IMR-90 (cell line): Measurements from ENCODE around the gene STOM. TPM values are rescaled to one million over a fixed set of nuclear protein-coding genes. Genes with fewer than 3 reads are reported as not detected.

ENCODE experiments used
- ATAC-seq: fragments of 200-7000 bp; cut with Tn5 transposase; 2 replicates; pipeline ENCODE4 v1.9.1; 2020; ENCODE audit warnings: low read depth, mild to moderate bottlenecking, moderate library complexity
- BruUV-seq: library from RNA; stranded (reverse); fragments of 400-500 nt; replicated peaks from 2 replicates; lab custom pipeline; 2021; lab: Mats Ljungman, UMichigan
- CTCF ChIA-PET: fragments of 300-600 bp; formaldehyde crosslinking; extraction: SDS; loops from one replicate; lab custom pipeline; 2021; ENCODE audit warnings: antibody characterized with exemption; lab: Yijun Ruan, JAX
- POLR2A ChIA-PET: fragments of 300-600 bp; sonication (Branson Sonifier 250); formaldehyde crosslinking; loops from one replicate; lab custom pipeline; 2022; ENCODE audit warnings: antibody characterized with exemption; ENCODE audit not compliant: unreplicated experiment; lab: Charles Lee
- DNase-seq: peaks from one replicate; pipeline ENCODE4 v3.0.0; 2013
- H2AFZ ChIP-seq: replicated peaks from 2 replicates; pipeline ENCODE3; 2013; ENCODE audit warnings: low read length, mild to moderate bottlenecking; ENCODE audit not compliant: poor library complexity
- H2AK5ac ChIP-seq: 2 replicates; pipeline ENCODE4 v1.6.1; 2013; ENCODE audit warnings: low read depth, low read length, inconsistent platforms
- H2AK9ac ChIP-seq: replicated peaks from 2 replicates; pipeline ENCODE3; 2013; ENCODE audit warnings: mild to moderate bottlenecking, low read depth, low read length, moderate library complexity; ENCODE audit not compliant: poor library complexity
- H2BK120ac ChIP-seq: 2 replicates; pipeline ENCODE4 v1.6.1; 2013; ENCODE audit warnings: low read depth, low read length, inconsistent platforms
- H2BK15ac ChIP-seq: 3 replicates; pipeline ENCODE4 v1.6.1; 2013; ENCODE audit warnings: low read depth, low read length, inconsistent platforms
- H2BK20ac ChIP-seq: 2 replicates; pipeline ENCODE4 v1.6.1; 2013; ENCODE audit warnings: low read depth, mild to moderate bottlenecking, inconsistent platforms, low read length, moderate library complexity
- H2BK5ac ChIP-seq: 2 replicates; pipeline ENCODE4 v1.6.1; 2013; ENCODE audit warnings: mild to moderate bottlenecking, low read depth, low read length, inconsistent platforms; ENCODE audit not compliant: poor library complexity, severe bottlenecking
- H3K14ac ChIP-seq: replicated peaks from 2 replicates; pipeline ENCODE4 v1.6.1; 2013; ENCODE audit warnings: low read depth, low read length, inconsistent platforms
- H3K18ac ChIP-seq: 2 replicates; pipeline ENCODE4 v1.6.1; 2013; ENCODE audit warnings: low read depth, low read length, control low read depth
- H3K23ac ChIP-seq: 2 replicates; pipeline ENCODE4 v1.6.1; 2013; ENCODE audit warnings: low read depth, low read length, inconsistent platforms
- H3K27ac ChIP-seq: 2 replicates; pipeline ENCODE4 v1.5.1; 2013; ENCODE audit warnings: mild to moderate bottlenecking, control low read depth, low read length; ENCODE audit not compliant: insufficient read depth
- H3K27me3 ChIP-seq: 2 replicates; pipeline ENCODE4 v1.6.1; 2013; ENCODE audit warnings: low read length; ENCODE audit not compliant: control insufficient read depth, insufficient read depth
- H3K36me3 ChIP-seq: 2 replicates; pipeline ENCODE4 v1.6.1; 2013; ENCODE audit warnings: low read length, mixed read lengths; ENCODE audit not compliant: control insufficient read depth, insufficient read depth
- H3K4ac ChIP-seq: 2 replicates; pipeline ENCODE4 v1.6.1; 2013; ENCODE audit warnings: low read depth, low read length, inconsistent platforms
- H3K4me1 ChIP-seq: 2 replicates; pipeline ENCODE4 v1.6.1; 2013; ENCODE audit warnings: low read length, mixed read lengths; ENCODE audit not compliant: control insufficient read depth, insufficient read depth
- H3K4me2 ChIP-seq: 2 replicates; pipeline ENCODE4 v1.6.1; 2013; ENCODE audit warnings: low read depth, mild to moderate bottlenecking, control low read depth, low read length, moderate library complexity
- H3K4me3 ChIP-seq: 2 replicates; pipeline ENCODE4 v1.5.1; 2013; ENCODE audit warnings: low read depth, mild to moderate bottlenecking, control low read depth, low read length, moderate library complexity; ENCODE audit not compliant: insufficient read depth
- H3K56ac ChIP-seq: 2 replicates; pipeline ENCODE4 v1.6.1; 2013; ENCODE audit warnings: low read length, inconsistent platforms; ENCODE audit not compliant: insufficient read depth; ENCODE audit errors: extremely low read depth
- H3K79me1 ChIP-seq, 2 experiments: 2 replicates each; pipeline ENCODE4 v1.6.1; 2013; ENCODE audit warnings: low read length in 2 of 2, inconsistent platforms in 1 of 2, low read depth in 1 of 2
- H3K9ac ChIP-seq: 2 replicates; pipeline ENCODE4 v1.6.1; 2013; ENCODE audit warnings: low read depth, low read length, control low read depth
- H3K9me1 ChIP-seq: 2 replicates; pipeline ENCODE4 v1.6.1; 2013; ENCODE audit warnings: low read length, inconsistent platforms; ENCODE audit not compliant: insufficient read depth
- H3K9me3 ChIP-seq: 2 replicates; pipeline ENCODE4 v1.6.1; 2013; ENCODE audit warnings: low read length; ENCODE audit not compliant: control insufficient read depth, insufficient read depth
- H4K20me1 ChIP-seq: 2 replicates; pipeline ENCODE4 v1.6.1; 2013; ENCODE audit warnings: low read length, inconsistent platforms; ENCODE audit not compliant: insufficient read depth
- H4K5ac ChIP-seq: 2 replicates; pipeline ENCODE4 v1.6.1; 2013; ENCODE audit warnings: mild to moderate bottlenecking, low read depth, low read length, control low read depth
- H4K8ac ChIP-seq, 2 experiments: 2 replicates each; pipeline ENCODE4 v1.6.1; 2013; ENCODE audit warnings: low read depth in 2 of 2, low read length in 2 of 2, control low read depth in 1 of 2, inconsistent platforms in 1 of 2
- H4K91ac ChIP-seq: 2 replicates; pipeline ENCODE4 v1.6.1; 2013; ENCODE audit warnings: low read depth, low read length, inconsistent platforms; ENCODE audit not compliant: insufficient read depth
- BHLHE40 ChIP-seq: fragments of 150-350 bp; IDR thresholded peaks from 2 replicates; pipeline ENCODE4 v1.6.1; 2016; ENCODE audit warnings: mild to moderate bottlenecking, low read depth, low read length
- CEBPB ChIP-seq: IDR thresholded peaks from 2 replicates; pipeline ENCODE4 v1.6.1; 2012; ENCODE audit warnings: low read depth, low read length, improper control_type of control experiment
- CHD1 ChIP-seq: IDR thresholded peaks from 2 replicates; pipeline ENCODE4 v1.6.1; 2012; ENCODE audit warnings: low read depth, low read length, improper control_type of control experiment
- CTCF ChIP-seq: conservative IDR thresholded peaks from 2 replicates; pipeline ENCODE4 v1.5.1; 2012; ENCODE audit warnings: mild to moderate bottlenecking, low read depth, low read length, improper control_type of control experiment
- ELK1 ChIP-seq: fragments of 150-350 bp; IDR thresholded peaks from 2 replicates; pipeline ENCODE4 v1.6.1; 2016; ENCODE audit warnings: low read depth, mild to moderate bottlenecking, low read length, moderate library complexity, borderline replicate concordance
- FOS ChIP-seq: fragments of 150-350 bp; IDR thresholded peaks from 2 replicates; pipeline ENCODE4 v1.6.1; 2016; ENCODE audit warnings: low read depth, low read length
- MAFK ChIP-seq: IDR thresholded peaks from 2 replicates; pipeline ENCODE4 v1.6.1; 2012; ENCODE audit warnings: low read depth, low read length, improper control_type of control experiment
- MAZ ChIP-seq: IDR thresholded peaks from 2 replicates; pipeline ENCODE4 v1.6.1; 2012; ENCODE audit warnings: low read depth, mild to moderate bottlenecking, low read length, improper control_type of control experiment, moderate library complexity, borderline replicate concordance
- MXI1 ChIP-seq: IDR thresholded peaks from 2 replicates; pipeline ENCODE4 v1.6.1; 2012; ENCODE audit warnings: low read depth, mild to moderate bottlenecking, low read length, moderate library complexity, borderline replicate concordance
- NFE2L2 ChIP-seq: fragments of 150-350 bp; IDR thresholded peaks from 2 replicates; pipeline ENCODE4 v1.6.1; 2016; ENCODE audit warnings: low read depth, mild to moderate bottlenecking, low read length
- POLR2A ChIP-seq: IDR thresholded peaks from 2 replicates; pipeline ENCODE4 v1.6.1; 2012; ENCODE audit warnings: mild to moderate bottlenecking, low read depth, low read length
- RAD21 ChIP-seq: IDR thresholded peaks from 2 replicates; pipeline ENCODE4 v1.6.1; 2012; ENCODE audit warnings: low read length, improper control_type of control experiment
- RCOR1 ChIP-seq: IDR thresholded peaks from 2 replicates; pipeline ENCODE4 v1.6.1; 2012; ENCODE audit warnings: mild to moderate bottlenecking, low read length, improper control_type of control experiment; ENCODE audit not compliant: insufficient replicate concordance
- RFX5 ChIP-seq: IDR thresholded peaks from 2 replicates; pipeline ENCODE4 v1.8.0; 2012; ENCODE audit warnings: low read depth, mild to moderate bottlenecking, low read length, moderate library complexity
- SMC3 ChIP-seq: fragments of 150-350 bp; IDR thresholded peaks from 2 replicates; pipeline ENCODE4 v1.6.1; 2016; ENCODE audit warnings: low read depth, mild to moderate bottlenecking, antibody characterized with exemption, low read length, moderate library complexity
- USF2 ChIP-seq: fragments of 150-350 bp; IDR thresholded peaks from 2 replicates; pipeline ENCODE4 v1.6.1; 2017; ENCODE audit warnings: mild to moderate bottlenecking, antibody characterized with exemption, low read length, low read depth
- WGBS, 2 experiments: methylation state at CpG; one replicate each; pipeline versions ENCODE4 v1.1.5 to v1.1.7; 2013; ENCODE audit warnings: missing lambda C conversion rate in 2 of 2; ENCODE audit not compliant: insufficient read length in 1 of 2; ENCODE audit errors: extremely low coverage in 2 of 2; 5-methylcytosine and 5-hydroxymethylcytosine counted together
- dilution Hi-C: fragments of 300-500 bp; cut with HindIII; formaldehyde crosslinking; loops from one replicate; pipeline ENCODE4 v1.14.3; 2018; ENCODE audit warnings: low sequenced_read_pairs; ENCODE audit not compliant: unreplicated experiment
- in situ Hi-C: fragments of 300-500 bp; cut with MboI; formaldehyde crosslinking; loops from 3 replicates; pipeline ENCODE4 v1.14.3; 2019; ENCODE audit warnings: low sequenced_read_pairs, inconsistent platforms, mixed read lengths
- intact Hi-C: fragments of 100-400 bp; cut with micrococcal nuclease; formaldehyde crosslinking; loops from 2 replicates; pipeline ENCODE4 v1.10.0; 2022
- polyA plus RNA-seq, 3 experiments: library from polyadenylated mRNA; depleted of rRNA; stranded (reverse); fragments of >200 nt; gene quantifications; 2 replicates each; pipeline ENCODE4 v1.2.3, GENCODE V29; 2012; ENCODE audit warnings: low replicate concordance in 1 of 3
- total RNA-seq: library from RNA; depleted of rRNA; stranded (reverse); fragments of >200 nt; gene quantifications from 2 replicates; pipeline ENCODE4 v1.2.3, GENCODE V29; 2012

Gene STOM
- total and polyA plus RNA-seq, 2 of the 4 experiments (the other 2 are of a cell fraction), result 78.4 to 84.8 TPM

- H2AK5ac ChIP-seq, result no peak overlapping the region
- no peak overlapping the region for H2AFZ ChIP-seq
- dilution Hi-C loops (no loop called here), intact Hi-C loops (loop anchor here (10.0 kb wide), 1 partner anchor 411 kb away; no protein-coding TSS in a partner anchor), in situ Hi-C loops (no loop called here)
- H3K79me1 ChIP-seq, result no peaks in the 10 kb centered on the region
- H3K27ac ChIP-seq, result no peak overlapping the region
- ATAC-seq, result no peak
- no peak overlapping the region for H3K23ac ChIP-seq
- no peaks in the 10 kb centered on the region for H3K4me1 ChIP-seq
- no peak overlapping the region for H2BK15ac ChIP-seq
- no peak overlapping the region for H2BK5ac ChIP-seq
- H3K14ac ChIP-seq, result no peak overlapping the region
- no peaks in the 10 kb centered on the region for H3K9me1 ChIP-seq
- H3K18ac ChIP-seq, result no peak overlapping the region
- no peak overlapping the region for H2BK20ac ChIP-seq
- H4K20me1 ChIP-seq, result no peaks in the 10 kb centered on the region
- no peak for DNase-seq
- H2AK9ac ChIP-seq, result no peak overlapping the region
- H4K8ac ChIP-seq, result no peak overlapping the region
- no peak overlapping the region for H3K4me3 ChIP-seq
- no peaks in the 10 kb centered on the region for H3K9me3 ChIP-seq
- TF ChIP-seq CEBPB (no peak), USF2 (no peak), SMC3 (no peak), POLR2A (no peak), CTCF (no peak), FOS (no peak), MAFK (no peak), ELK1 (no peak), MXI1 (no peak), BHLHE40 (no peak), RCOR1 (no peak), NFE2L2 (no peak), RFX5 (no peak), MAZ (no peak), RAD21 (no peak), CHD1 (no peak)
- H3K56ac ChIP-seq, result no peak overlapping the region
- no CpG with 5 or more reads among the region's 1 CpG for WGBS, 2 experiments
- no peak overlapping the region for H2BK120ac ChIP-seq
- no peak overlapping the region for H3K4ac ChIP-seq
- ChIA-PET CTCF (interaction anchor here (1.9 kb wide), 1 partner anchor 86 kb away, joined by 7 read pairs; no protein-coding TSS in a partner anchor), POLR2A (no interaction called here)
- BruUV-seq, result no TSS peak
- H4K91ac ChIP-seq, result no peak overlapping the region
- no peak overlapping the region for H3K9ac ChIP-seq
- no peak overlapping the region for H3K4me2 ChIP-seq
- no peaks in the 10 kb centered on the region for H3K36me3 ChIP-seq
- peaks cover 15% of the 10 kb centered on the region for H3K27me3 ChIP-seq
- no peak overlapping the region for H4K5ac ChIP-seq
Observed at GRCh38 chr9:121405899-121406298, 35.8 kb upstream of the STOM start.
